Vagina (tissue), 2 donors: ENCODE data around the gene TSEN15.

Experiments used
- POLR2A ChIP-seq, 2 donors: fragments of 450-650 bp; IDR thresholded peaks; one replicate each; pipeline ENCODE4 v1.6.1; 2017; ENCODE audit warnings: antibody characterized with exemption in 2 of 2, mild to moderate bottlenecking in 2 of 2, moderate library complexity in 2 of 2
- POLR2AphosphoS5 ChIP-seq, 2 donors: sonication (generic); formaldehyde crosslinking; IDR thresholded peaks; one replicate each; pipeline ENCODE4 v1.9.0; 2017; ENCODE audit warnings: antibody characterized with exemption in 2 of 2, mild to moderate bottlenecking in 2 of 2, low read depth in 1 of 2; ENCODE audit not compliant: insufficient read depth in 1 of 2
- TF ChIP-seq, protein P1 (sequence below), 3 experiments: fragments of 450-650 bp in 2 of 3; fragments of 200-600 bp in 1 of 3; sonication (generic) in 1 of 3; IDR thresholded peaks; one replicate each; pipeline ENCODE4 v1.5.1; 2017 to 2019; ENCODE audit warnings: antibody characterized with exemption in 3 of 3, mild to moderate bottlenecking in 2 of 3, moderate library complexity in 2 of 3

DNA sequence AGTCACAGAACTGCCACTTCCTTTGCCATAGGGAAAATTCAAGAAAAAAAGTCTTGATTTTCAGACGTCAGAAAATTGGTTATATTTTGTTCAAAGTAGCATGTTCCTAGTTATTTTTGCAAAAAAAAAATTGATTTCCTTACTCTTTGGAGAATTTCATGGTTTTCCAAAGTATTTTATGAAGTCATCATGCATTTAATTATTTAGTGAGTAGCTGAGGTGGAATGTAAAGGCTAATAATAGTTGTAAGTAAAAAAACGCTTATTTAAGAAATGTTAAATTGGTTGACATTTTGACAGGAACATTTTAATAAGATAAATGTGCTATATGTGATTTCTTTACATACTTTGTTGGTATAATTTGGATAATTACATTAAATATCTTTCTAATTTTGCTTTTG lies 20.8 kb downstream of the TSEN15 start:
- TF ChIP-seq, protein P1, sequence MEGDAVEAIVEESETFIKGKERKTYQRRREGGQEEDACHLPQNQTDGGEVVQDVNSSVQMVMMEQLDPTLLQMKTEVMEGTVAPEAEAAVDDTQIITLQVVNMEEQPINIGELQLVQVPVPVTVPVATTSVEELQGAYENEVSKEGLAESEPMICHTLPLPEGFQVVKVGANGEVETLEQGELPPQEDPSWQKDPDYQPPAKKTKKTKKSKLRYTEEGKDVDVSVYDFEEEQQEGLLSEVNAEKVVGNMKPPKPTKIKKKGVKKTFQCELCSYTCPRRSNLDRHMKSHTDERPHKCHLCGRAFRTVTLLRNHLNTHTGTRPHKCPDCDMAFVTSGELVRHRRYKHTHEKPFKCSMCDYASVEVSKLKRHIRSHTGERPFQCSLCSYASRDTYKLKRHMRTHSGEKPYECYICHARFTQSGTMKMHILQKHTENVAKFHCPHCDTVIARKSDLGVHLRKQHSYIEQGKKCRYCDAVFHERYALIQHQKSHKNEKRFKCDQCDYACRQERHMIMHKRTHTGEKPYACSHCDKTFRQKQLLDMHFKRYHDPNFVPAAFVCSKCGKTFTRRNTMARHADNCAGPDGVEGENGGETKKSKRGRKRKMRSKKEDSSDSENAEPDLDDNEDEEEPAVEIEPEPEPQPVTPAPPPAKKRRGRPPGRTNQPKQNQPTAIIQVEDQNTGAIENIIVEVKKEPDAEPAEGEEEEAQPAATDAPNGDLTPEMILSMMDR (IDR thresholded peaks at IDR 0.05): no peak
- no peak for TF ChIP-seq POLR2A (IDR thresholded peaks at IDR 0.05)
- no peak for TF ChIP-seq POLR2AphosphoS5 (IDR thresholded peaks at IDR 0.05; ENCODE audit: insufficient read depth in 1 of 2, low read depth in 1 of 2)
